ENCODE data around the gene TFF2. TPM values are rescaled to one million over a fixed set of nuclear protein-coding genes. Genes with fewer than 3 reads are reported as not detected.

Gene TFF2
- total and polyA plus RNA-seq, 10 donors, result 0.14 TPM; not detected in 9

GRCh38 chr21:42302076-42302650 is 48.6 kb downstream of the TFF2 start:
- intact Hi-C loops (cut with DNase I; ENCODE audit: low total_unique reads), result no loop called here
- H3K4me1 ChIP-seq, result peaks cover 0 to 49% (median 24%) of the 10 kb centered on the region in 6 donors
- H3K27ac ChIP-seq, result peak overlapping the region; percentile 35 to 84 (median 78)
- H3K9me3 ChIP-seq, result no peaks in the 10 kb centered on the region
- H3K36me3 ChIP-seq, result peaks cover 0 to 17% (median 5%) of the 10 kb centered on the region in 6 donors
- peaks cover 0 to 27% (median 0%) of the 10 kb centered on the region in 7 donors for H3K27me3 ChIP-seq (replicated peaks in 1 of 7)
- TF ChIP-seq POLR2AphosphoS5 (IDR thresholded peaks at IDR 0.05) (peak; percentile 39 to 56 (median 51)), CTCF (IDR thresholded peaks at IDR 0.05 in 8 of 11, conservative IDR thresholded peaks at IDR 0.05 in 3 of 11) (no peak)
- H3K4me3 ChIP-seq, result no peak overlapping the region
- 43 to 70% (median 58%) methylated on average over 11 to 12 of the region's 12 CpGs for WGBS, 5 donors
- DNase-seq, result peak; percentile 74

GRCh38 chr21:42301371-42302075 is 49.3 kb downstream of the TFF2 start:
- Histone ChIP-seq H3K9me3 (no peaks in the 10 kb centered on the region), H3K36me3 (peaks cover 0 to 23% (median 10%) of the 10 kb centered on the region in 6 donors), H3K4me3 (no peak overlapping the region), H3K27ac (peak overlapping the region; percentile 55 to 84 (median 78)), H3K4me1 (peaks cover 0 to 49% (median 24%) of the 10 kb centered on the region in 6 donors), H3K27me3 (replicated peaks in 1 of 7) (peaks cover 0 to 20% (median 0%) of the 10 kb centered on the region in 7 donors)
- intact Hi-C loops (cut with DNase I; ENCODE audit: low total_unique reads), result no loop called here
- TF ChIP-seq CTCF (IDR thresholded peaks at IDR 0.05 in 8 of 11, conservative IDR thresholded peaks at IDR 0.05 in 3 of 11) (no peak), POLR2AphosphoS5 (IDR thresholded peaks at IDR 0.05) (peak in 2 of 3 donors; percentile 69 to 90)
- peak; percentile 73 for DNase-seq
- WGBS, 5 donors, result 52 to 79% (median 63%) methylated on average over 16 to 20 of the region's 20 CpGs

GRCh38 chr21:42300956-42301355 is 49.8 kb downstream of the TFF2 start:
- H3K4me3 ChIP-seq, result no peak overlapping the region
- 79 to 92% (median 84%) methylated on average over 7 to 9 of the region's 9 CpGs for WGBS, 5 donors
- peak; percentile 71 for DNase-seq
- H3K9me3 ChIP-seq, result no peaks in the 10 kb centered on the region
- intact Hi-C loops (cut with DNase I; ENCODE audit: low total_unique reads), result no loop called here
- H3K27me3 ChIP-seq (replicated peaks in 1 of 7), result peaks cover 0 to 14% (median 0%) of the 10 kb centered on the region in 7 donors
- H3K4me1 ChIP-seq, result peaks cover 0 to 49% (median 24%) of the 10 kb centered on the region in 6 donors
- TF ChIP-seq POLR2AphosphoS5 (IDR thresholded peaks at IDR 0.05), result no peak
- no peak for TF ChIP-seq CTCF (IDR thresholded peaks at IDR 0.05 in 8 of 11, conservative IDR thresholded peaks at IDR 0.05 in 3 of 11)
- TF ChIP-seq POLR2A (IDR thresholded peaks at IDR 0.05), result no peak
- H3K36me3 ChIP-seq, result peaks cover 0 to 29% (median 16%) of the 10 kb centered on the region in 6 donors
- peak overlapping the region; percentile 55 to 84 (median 78) for H3K27ac ChIP-seq

GRCh38 chr21:42300045-42300583 is 50.7 kb downstream of the TFF2 start:
- no peak for DNase-seq
- H3K36me3 ChIP-seq, result peaks cover 0 to 38% (median 21%) of the 10 kb centered on the region in 6 donors
- 65 to 88% (median 83%) methylated on average over 7 of the region's 7 CpGs for WGBS, 5 donors
- TF ChIP-seq POLR2A (IDR thresholded peaks at IDR 0.05) (no peak), POLR2AphosphoS5 (IDR thresholded peaks at IDR 0.05) (peak in 2 of 3 donors; percentile 23 to 40), CTCF (IDR thresholded peaks at IDR 0.05 in 8 of 11, conservative IDR thresholded peaks at IDR 0.05 in 3 of 11) (no peak)
- H3K27ac ChIP-seq, result peak overlapping the region in 5 of 8 donors; percentile 76 to 84 (median 80)
- intact Hi-C loops (cut with DNase I; ENCODE audit: low total_unique reads), result no loop called here
- peaks cover 0 to 49% (median 24%) of the 10 kb centered on the region in 6 donors for H3K4me1 ChIP-seq
- H3K9me3 ChIP-seq, result no peaks in the 10 kb centered on the region
- no peak overlapping the region for H3K4me3 ChIP-seq
- H3K27me3 ChIP-seq (replicated peaks in 1 of 7), result peaks cover 0 to 7% (median 0%) of the 10 kb centered on the region in 7 donors

Measured in spleen (tissue), 11 donors.